OCI-LY1 (cell line): ENCODE measurements around the gene NR5A1.

Experiments
- CTCF ChIP-seq: fragments of 200-600 bp; sonication (generic), shearing (Covaris generic); IDR thresholded peaks from 2 replicates; pipeline ENCODE4 v1.5.1; 2017; ENCODE audit warnings: mild to moderate bottlenecking, antibody characterized with exemption, low read length, moderate library complexity, mixed read lengths
- EZH2 ChIP-seq: fragments of 200-600 bp; sonication (generic), shearing (Covaris generic); IDR thresholded peaks from 2 replicates; pipeline ENCODE4 v1.8.0; 2017; ENCODE audit warnings: borderline replicate concordance, mixed run types, mild to moderate bottlenecking, antibody characterized with exemption, low read length, moderate library complexity, mixed read lengths

- TF ChIP-seq CTCF (no peak), EZH2 (no peak)
Measured at GRCh38 chr9:124440786-124441185, 66.4 kb downstream of the NR5A1 start.
